Mammary epithelial cell (primary cell): ENCODE data around the gene GPC6.

ENCODE experiments used
- EZH2 ChIP-seq: IDR thresholded peaks from 2 replicates; pipeline ENCODE4 v1.6.1; 2012; ENCODE audit warnings: low read length, inconsistent platforms, borderline replicate concordance
- TF ChIP-seq, protein P1 (sequence below), 2 donors: IDR thresholded peaks in 1 of 2; conservative IDR thresholded peaks in 1 of 2; 2 replicates each; pipeline ENCODE4 v1.5.1; 2011 to 2012; ENCODE audit warnings: inconsistent platforms in 2 of 2, low read length in 2 of 2, mild to moderate bottlenecking in 2 of 2, control low read depth in 1 of 2, low read depth in 1 of 2; ENCODE audit not compliant: insufficient read depth in 1 of 2; ENCODE audit errors: extremely low read depth in 1 of 2

DNA sequence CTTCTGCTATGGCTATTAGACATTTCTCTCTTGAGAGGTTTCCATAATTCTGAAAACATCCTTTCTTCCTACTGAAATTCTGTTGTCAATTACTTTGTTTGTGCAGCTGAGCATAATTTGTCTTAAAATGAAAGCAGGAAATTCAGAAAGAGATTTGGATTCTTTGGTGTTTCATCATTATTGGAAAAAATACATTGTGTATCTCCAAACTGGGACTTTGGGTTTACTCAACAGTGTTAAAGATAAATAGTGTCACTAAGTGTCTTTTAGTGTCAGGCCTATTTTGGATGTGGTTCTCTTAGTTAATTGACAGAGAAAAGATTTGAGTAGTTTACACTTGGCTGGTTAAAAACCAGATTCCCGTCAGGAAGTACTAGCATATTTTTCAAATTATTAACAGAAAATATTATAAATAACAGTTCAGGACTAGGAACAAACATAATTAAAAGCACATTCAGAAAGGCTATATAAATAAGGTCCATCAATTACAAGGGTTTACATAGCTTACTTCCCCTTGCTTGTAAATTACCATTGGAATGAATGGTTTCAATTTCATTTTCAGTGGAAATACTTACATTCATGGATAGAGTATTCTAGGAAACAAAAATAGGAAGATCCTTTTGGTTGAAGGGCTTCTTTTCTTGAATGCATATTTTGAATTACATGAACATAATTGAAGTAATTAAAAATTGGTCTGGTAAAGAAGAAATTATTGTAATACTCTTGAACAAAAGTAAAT is 483.1 kb downstream of the GPC6 start:
- TF ChIP-seq, protein P1, sequence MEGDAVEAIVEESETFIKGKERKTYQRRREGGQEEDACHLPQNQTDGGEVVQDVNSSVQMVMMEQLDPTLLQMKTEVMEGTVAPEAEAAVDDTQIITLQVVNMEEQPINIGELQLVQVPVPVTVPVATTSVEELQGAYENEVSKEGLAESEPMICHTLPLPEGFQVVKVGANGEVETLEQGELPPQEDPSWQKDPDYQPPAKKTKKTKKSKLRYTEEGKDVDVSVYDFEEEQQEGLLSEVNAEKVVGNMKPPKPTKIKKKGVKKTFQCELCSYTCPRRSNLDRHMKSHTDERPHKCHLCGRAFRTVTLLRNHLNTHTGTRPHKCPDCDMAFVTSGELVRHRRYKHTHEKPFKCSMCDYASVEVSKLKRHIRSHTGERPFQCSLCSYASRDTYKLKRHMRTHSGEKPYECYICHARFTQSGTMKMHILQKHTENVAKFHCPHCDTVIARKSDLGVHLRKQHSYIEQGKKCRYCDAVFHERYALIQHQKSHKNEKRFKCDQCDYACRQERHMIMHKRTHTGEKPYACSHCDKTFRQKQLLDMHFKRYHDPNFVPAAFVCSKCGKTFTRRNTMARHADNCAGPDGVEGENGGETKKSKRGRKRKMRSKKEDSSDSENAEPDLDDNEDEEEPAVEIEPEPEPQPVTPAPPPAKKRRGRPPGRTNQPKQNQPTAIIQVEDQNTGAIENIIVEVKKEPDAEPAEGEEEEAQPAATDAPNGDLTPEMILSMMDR (conservative IDR thresholded peaks at IDR 0.05 in 1 of 2, IDR thresholded peaks at IDR 0.05 in 1 of 2; ENCODE audit: extremely low read depth in 1 of 2, insufficient read depth in 1 of 2, low read depth in 1 of 2, low read length in 2 of 2): no peak
- TF ChIP-seq EZH2: no peak
